Measurements from ENCODE around the gene PADI4.
A peak's percentile ranks its signal among the peaks of the same experiment; 100 is the strongest.
"Not testable (repeated sequence)": the region's sequence is repeated elsewhere in the genome, so short reads cannot be mapped to it uniquely, and the experiment has no call there.

Gene PADI4

GRCh38 chr1:17315542-17316130, 7.6 kb downstream of the PADI4 start:
- DNase-seq = no peak

GRCh38 chr1:17316704-17317103, 8.7 kb downstream of the PADI4 start:
- no peak for DNase-seq

- no peak for DNase-seq
These were observed 10.3 kb downstream of the PADI4 start for GRCh38 chr1:17318262-17318661.

- DNase-seq = no peak
These were observed 11.8 kb downstream of the PADI4 start for GRCh38 chr1:17319561-17320350.

- DNase-seq = not testable (repeated sequence)
These were observed 13.9 kb downstream of the PADI4 start for GRCh38 chr1:17321857-17322390.

GRCh38 chr1:17328855-17329254, 20.9 kb downstream of the PADI4 start:
- DNase-seq = no peak

GRCh38 chr1:17329610-17330009, 21.6 kb downstream of the PADI4 start:
- no peak for DNase-seq

- no peak for DNase-seq
These were observed 22.9 kb downstream of the PADI4 start for GRCh38 chr1:17330856-17331255.

- DNase-seq = no peak
These were observed 25.1 kb downstream of the PADI4 start for GRCh38 chr1:17333081-17333480.

- peak; percentile 53 for DNase-seq
These were observed 28.1 kb downstream of the PADI4 start for GRCh38 chr1:17335821-17336710.

GRCh38 chr1:17338706-17339493, 30.9 kb downstream of the PADI4 start:
- no peak for DNase-seq

- no peak for DNase-seq
These were observed 31.5 kb downstream of the PADI4 start for GRCh38 chr1:17339521-17339920.

GRCh38 chr1:17340358-17340757, 32.4 kb downstream of the PADI4 start:
- DNase-seq = no peak

GRCh38 chr1:17342014-17342441, 34.0 kb downstream of the PADI4 start:
- no peak for DNase-seq

GRCh38 chr1:17345506-17345905, 37.5 kb downstream of the PADI4 start:
- DNase-seq = not testable (repeated sequence)

- no peak for DNase-seq
These were observed 38.2 kb downstream of the PADI4 start for GRCh38 chr1:17346046-17346789.

GRCh38 chr1:17347769-17348592, 40.0 kb downstream of the PADI4 start:
- DNase-seq = no peak

GRCh38 chr1:17348593-17349234, 40.7 kb downstream of the PADI4 start:
- DNase-seq = no peak

GRCh38 chr1:17350083-17350482, 42.1 kb downstream of the PADI4 start:
- no peak for DNase-seq

GRCh38 chr1:17350928-17351446, 43.0 kb downstream of the PADI4 start:
- DNase-seq = no peak

Measured in activated naive CD4-positive, alpha-beta T cell treated with Interleukin-2 at 50 U/mL for 16 hours (primary cell).